SU-DHL-6 (cell line): ENCODE results near the gene RASSF1.
A peak's percentile ranks its signal among the peaks of the same experiment; 100 is the strongest.

Experiments used
- H2AFZ ChIP-seq: fragments of 200-600 bp; sonication (generic); 2 replicates; pipeline ENCODE4 v1.6.1; 2014; ENCODE audit warnings: low read depth, mild to moderate bottlenecking, moderate library complexity, mixed read lengths, antibody characterized with exemption, low read length; ENCODE audit not compliant: severe bottlenecking
- H3F3A ChIP-seq: fragments of 200-600 bp; shearing (Covaris generic); 2 replicates; pipeline ENCODE4 v1.6.0; 2016; ENCODE audit warnings: antibody characterized with exemption, mild to moderate bottlenecking; ENCODE audit not compliant: insufficient read depth
- H3K27ac ChIP-seq: fragments of 200-600 bp; sonication (generic); 2 replicates; pipeline ENCODE4 v1.5.1; 2016; ENCODE audit warnings: low read depth, mild to moderate bottlenecking, low read length, moderate library complexity, mixed read lengths
- H3K27me3 ChIP-seq: fragments of 200-600 bp; sonication (generic), shearing (Covaris generic); 2 replicates; pipeline ENCODE4 v1.6.0; 2014; ENCODE audit warnings: mild to moderate bottlenecking, low read length
- H3K36me3 ChIP-seq: fragments of 200-600 bp; sonication (generic); 2 replicates; pipeline ENCODE4 v1.6.1; 2014; ENCODE audit warnings: mild to moderate bottlenecking, low read length, mixed read lengths
- H3K4me2 ChIP-seq: fragments of 300-600, 200-600 bp; shearing (Covaris generic), sonication (generic); 2 replicates; pipeline ENCODE4 v1.6.0; 2014; ENCODE audit warnings: low read length, low read depth, mild to moderate bottlenecking; ENCODE audit not compliant: poor library complexity, severe bottlenecking
- H3K4me3 ChIP-seq: fragments of 200-600 bp; sonication (generic); 2 replicates; pipeline ENCODE4 v1.5.1; 2014; ENCODE audit warnings: antibody characterized with exemption, low read length, mild to moderate bottlenecking, mixed read lengths; ENCODE audit not compliant: insufficient read depth, poor library complexity, severe bottlenecking
- H3K79me2 ChIP-seq: fragments of 200-600 bp; sonication (generic); 2 replicates; pipeline ENCODE4 v1.6.1; 2014; ENCODE audit warnings: mild to moderate bottlenecking, low read length, moderate library complexity; ENCODE audit not compliant: insufficient read depth
- H3K9ac ChIP-seq: fragments of 200-600 bp; sonication (generic); 2 replicates; pipeline ENCODE4 v1.7.0; 2014; ENCODE audit warnings: mild to moderate bottlenecking, low read length
- H3K9me2 ChIP-seq: fragments of 200-600 bp; sonication (generic); replicated peaks from 2 replicates; pipeline ENCODE4 v1.6.1; 2014; ENCODE audit warnings: low read length; ENCODE audit not compliant: insufficient read depth
- H3K9me3 ChIP-seq: fragments of 200-600 bp; sonication (generic); 2 replicates; pipeline ENCODE4 v1.6.1; 2014; ENCODE audit warnings: low read length, mixed read lengths; ENCODE audit not compliant: insufficient read depth
- H4K20me1 ChIP-seq: fragments of 200-600 bp; sonication (generic); 2 replicates; pipeline ENCODE4 v1.6.1; 2014; ENCODE audit warnings: low read depth, mild to moderate bottlenecking, antibody characterized with exemption, low read length, moderate library complexity, mixed read lengths
- EZH2phosphoT487 ChIP-seq: fragments of 200-600 bp; sonication (generic), shearing (Covaris generic); conservative IDR thresholded peaks from 2 replicates; pipeline ENCODE4 v1.6.1; 2018; ENCODE audit warnings: mild to moderate bottlenecking, antibody characterized with exemption, low read length, moderate library complexity, mixed read lengths
- TF ChIP-seq, protein P1 (sequence below): fragments of 200-600 bp; sonication (generic); IDR thresholded peaks from one replicate; pipeline ENCODE4 v1.5.1; 2017; ENCODE audit warnings: antibody characterized with exemption, mild to moderate bottlenecking, low read length, moderate library complexity; ENCODE audit not compliant: insufficient read depth, poor library complexity, severe bottlenecking

Gene RASSF1

DNA sequence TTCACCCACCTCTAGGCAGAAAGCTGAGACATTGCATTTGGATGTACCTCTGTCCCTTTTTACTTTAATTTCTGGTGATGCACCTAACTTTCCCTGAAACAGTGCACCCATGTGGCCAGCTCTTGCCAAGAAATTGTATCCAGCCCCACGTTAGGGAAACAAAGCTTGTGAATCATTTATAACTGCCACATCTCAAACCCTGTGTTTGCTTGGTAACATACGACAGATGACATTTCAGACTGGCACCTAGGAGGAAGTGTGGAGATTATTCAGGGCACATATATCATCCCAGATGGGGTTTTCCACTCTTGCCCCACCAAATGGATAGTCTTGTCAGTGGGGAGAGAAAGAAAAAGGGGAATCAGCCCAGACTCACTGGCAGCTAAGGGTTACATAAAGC is 12.1 kb upstream of the RASSF1 start:
- H3K4me2 ChIP-seq = no peak overlapping the region
- no peak for TF ChIP-seq EZH2phosphoT487
- TF ChIP-seq, protein P1, sequence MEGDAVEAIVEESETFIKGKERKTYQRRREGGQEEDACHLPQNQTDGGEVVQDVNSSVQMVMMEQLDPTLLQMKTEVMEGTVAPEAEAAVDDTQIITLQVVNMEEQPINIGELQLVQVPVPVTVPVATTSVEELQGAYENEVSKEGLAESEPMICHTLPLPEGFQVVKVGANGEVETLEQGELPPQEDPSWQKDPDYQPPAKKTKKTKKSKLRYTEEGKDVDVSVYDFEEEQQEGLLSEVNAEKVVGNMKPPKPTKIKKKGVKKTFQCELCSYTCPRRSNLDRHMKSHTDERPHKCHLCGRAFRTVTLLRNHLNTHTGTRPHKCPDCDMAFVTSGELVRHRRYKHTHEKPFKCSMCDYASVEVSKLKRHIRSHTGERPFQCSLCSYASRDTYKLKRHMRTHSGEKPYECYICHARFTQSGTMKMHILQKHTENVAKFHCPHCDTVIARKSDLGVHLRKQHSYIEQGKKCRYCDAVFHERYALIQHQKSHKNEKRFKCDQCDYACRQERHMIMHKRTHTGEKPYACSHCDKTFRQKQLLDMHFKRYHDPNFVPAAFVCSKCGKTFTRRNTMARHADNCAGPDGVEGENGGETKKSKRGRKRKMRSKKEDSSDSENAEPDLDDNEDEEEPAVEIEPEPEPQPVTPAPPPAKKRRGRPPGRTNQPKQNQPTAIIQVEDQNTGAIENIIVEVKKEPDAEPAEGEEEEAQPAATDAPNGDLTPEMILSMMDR = no peak
- no peaks in the 10 kb centered on the region for H3K27me3 ChIP-seq
- H3K9me2 ChIP-seq = no peaks in the 10 kb centered on the region
- H4K20me1 ChIP-seq = no peaks in the 10 kb centered on the region
- no peak overlapping the region for H3K9ac ChIP-seq
- no peaks in the 10 kb centered on the region; the same call in 1 of the 2 replicates for H3F3A ChIP-seq
- peaks cover 30% of the 10 kb centered on the region for H3K79me2 ChIP-seq
- H3K9me3 ChIP-seq = no peaks in the 10 kb centered on the region
- no peaks in the 10 kb centered on the region for H3K36me3 ChIP-seq
- H2AFZ ChIP-seq = no peak overlapping the region
- H3K27ac ChIP-seq = no peak overlapping the region
- H3K4me3 ChIP-seq = no peak overlapping the region

DNA sequence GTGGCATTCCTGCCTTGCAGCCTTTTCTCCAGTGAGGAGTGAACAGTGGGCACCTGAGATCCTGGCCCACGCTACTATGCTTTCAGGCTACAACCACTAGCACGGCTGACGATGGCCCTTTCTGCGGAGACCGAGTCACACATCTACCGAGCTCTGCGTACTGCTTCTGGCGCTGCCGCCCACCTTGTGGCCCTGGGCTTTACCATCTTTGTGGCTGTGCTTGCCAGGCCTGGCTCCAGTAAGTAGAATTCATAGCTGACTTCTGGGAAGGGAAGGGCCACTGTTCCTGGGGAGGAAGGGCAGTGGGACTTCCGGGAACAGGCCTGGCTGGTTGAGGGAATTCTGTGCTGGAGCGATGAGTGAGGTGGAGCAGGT is 10.7 kb upstream of the RASSF1 start:
- Histone ChIP-seq H3K27me3 (no peaks in the 10 kb centered on the region), H3K4me2 (peak overlapping the region; percentile 95), H3K79me2 (peaks cover 16% of the 10 kb centered on the region), H2AFZ (no peak overlapping the region), H3K4me3 (peak overlapping the region; percentile 75), H3F3A (no peaks in the 10 kb centered on the region; the same call in 1 of the 2 replicates), H4K20me1 (no peaks in the 10 kb centered on the region), H3K9me2 (no peaks in the 10 kb centered on the region), H3K9ac (peak overlapping the region; percentile 81), H3K36me3 (no peaks in the 10 kb centered on the region), H3K9me3 (no peaks in the 10 kb centered on the region), H3K27ac (no peak overlapping the region)
- TF ChIP-seq EZH2phosphoT487 = no peak
- TF ChIP-seq, protein P1 = no peak

DNA sequence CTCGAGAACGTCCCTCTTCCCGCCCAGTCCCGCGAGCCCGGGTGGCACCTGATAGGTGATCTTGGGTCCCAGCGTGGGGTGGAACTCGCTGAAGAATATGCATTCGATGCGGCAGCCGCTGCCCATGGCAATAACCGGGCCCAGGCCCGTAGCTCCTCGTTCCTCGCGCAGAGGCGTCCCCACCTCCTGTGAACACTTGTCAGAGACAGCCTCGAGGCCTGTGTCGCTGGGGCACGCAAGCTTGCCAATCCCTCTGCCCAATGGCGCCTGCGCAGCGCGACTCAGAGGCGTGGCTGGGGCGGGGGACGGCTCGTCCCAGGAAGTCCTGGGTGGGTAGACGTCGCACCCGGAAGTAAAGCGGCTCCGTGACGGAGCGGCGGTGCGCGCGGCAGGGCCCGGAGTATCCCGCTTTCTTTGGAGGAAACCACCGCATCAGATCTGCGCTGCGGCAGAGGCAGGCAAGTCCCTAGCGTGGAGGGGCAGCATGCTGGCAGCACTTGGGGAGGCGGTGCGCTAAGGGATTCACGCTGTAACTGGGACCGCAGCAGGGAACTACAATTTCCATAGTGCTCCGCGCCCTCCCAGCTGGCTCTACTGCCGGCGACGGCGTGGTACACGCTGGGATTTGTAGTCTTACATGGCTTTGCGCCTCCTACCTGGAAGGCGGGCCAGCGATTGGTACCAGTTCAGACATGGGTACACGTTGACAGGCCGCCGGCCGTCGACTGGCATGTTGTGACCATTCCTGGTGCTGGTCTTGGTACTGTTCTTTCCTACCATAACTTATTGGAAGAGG is 10.1 kb upstream of the RASSF1 start, which contains the start of the genes CYB561D2 and NPRL2:
TSS of gene CYB561D2 (plus strand) at position 336 of the 796 bp plus-strand sequence. CDS start 572 bp downstream, outside the sequence.
TSS of gene NPRL2 (minus strand) at position 249 of the 796 bp plus-strand sequence. CDS start at position 126, 123 bp downstream.
- TF ChIP-seq, protein P1 = no peak
- no peak for TF ChIP-seq EZH2phosphoT487
- no peaks in the 10 kb centered on the region for H4K20me1 ChIP-seq
- peak within 1 kb of the TSS; percentile 81 for H3K27ac ChIP-seq
- no peaks in the 10 kb centered on the region for H3K9me3 ChIP-seq
- peak within 1 kb of the TSS; percentile 81 for H3K9ac ChIP-seq
- no peaks in the 10 kb centered on the region; the same call in 1 of the 2 replicates for H3F3A ChIP-seq
- H3K27me3 ChIP-seq = no peaks in the 10 kb centered on the region
- H2AFZ ChIP-seq = peak within 1 kb of the TSS; percentile 40
- H3K9me2 ChIP-seq = no peaks in the 10 kb centered on the region
- H3K4me2 ChIP-seq = peak within 1 kb of the TSS; percentile 95
- H3K4me3 ChIP-seq = peak within 1 kb of the TSS; percentile 75
- peaks cover 16% of the 10 kb centered on the region for H3K79me2 ChIP-seq
- no peaks in the 10 kb centered on the region for H3K36me3 ChIP-seq
